ENCODE data around the gene SMYD3. TPM values are rescaled to one million over a fixed set of nuclear protein-coding genes. Genes with fewer than 3 reads are reported as not detected.

The SMYD3 gene
- polyA plus RNA-seq, 1 experiment, result 39.9 TPM

- Histone ChIP-seq H3K4me3 (ENCODE audit: low read depth, low read length) (no peak overlapping the region), H3K9me3 (ENCODE audit: control insufficient read depth, insufficient read depth, low read length) (no peaks in the 10 kb centered on the region), H3K27ac (ENCODE audit: low read depth, low read length) (no peak overlapping the region), H3K27me3 (ENCODE audit: control insufficient read depth, insufficient read depth, low read length) (no peaks in the 10 kb centered on the region)
- TF ChIP-seq, protein P1, sequence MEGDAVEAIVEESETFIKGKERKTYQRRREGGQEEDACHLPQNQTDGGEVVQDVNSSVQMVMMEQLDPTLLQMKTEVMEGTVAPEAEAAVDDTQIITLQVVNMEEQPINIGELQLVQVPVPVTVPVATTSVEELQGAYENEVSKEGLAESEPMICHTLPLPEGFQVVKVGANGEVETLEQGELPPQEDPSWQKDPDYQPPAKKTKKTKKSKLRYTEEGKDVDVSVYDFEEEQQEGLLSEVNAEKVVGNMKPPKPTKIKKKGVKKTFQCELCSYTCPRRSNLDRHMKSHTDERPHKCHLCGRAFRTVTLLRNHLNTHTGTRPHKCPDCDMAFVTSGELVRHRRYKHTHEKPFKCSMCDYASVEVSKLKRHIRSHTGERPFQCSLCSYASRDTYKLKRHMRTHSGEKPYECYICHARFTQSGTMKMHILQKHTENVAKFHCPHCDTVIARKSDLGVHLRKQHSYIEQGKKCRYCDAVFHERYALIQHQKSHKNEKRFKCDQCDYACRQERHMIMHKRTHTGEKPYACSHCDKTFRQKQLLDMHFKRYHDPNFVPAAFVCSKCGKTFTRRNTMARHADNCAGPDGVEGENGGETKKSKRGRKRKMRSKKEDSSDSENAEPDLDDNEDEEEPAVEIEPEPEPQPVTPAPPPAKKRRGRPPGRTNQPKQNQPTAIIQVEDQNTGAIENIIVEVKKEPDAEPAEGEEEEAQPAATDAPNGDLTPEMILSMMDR (IDR thresholded peaks at IDR 0.05; ENCODE audit: low read depth, low read length), result no peak
- DNase-seq (ENCODE audit: low read depth, low spot score), result no peak
- POLR2A ChIA-PET, result no interaction called here
- CTCF ChIA-PET, result no interaction called here
Observed at GRCh38 chr1:245931450-245931849, 575.6 kb downstream of the SMYD3 start.

GRCh38 chr1:245929224-245929623 is 577.9 kb downstream of the SMYD3 start:
- TF ChIP-seq, protein P1 (IDR thresholded peaks at IDR 0.05; ENCODE audit: low read depth, low read length), result no peak
- no peak overlapping the region for H3K27ac ChIP-seq (ENCODE audit: low read depth, low read length)
- no peak for DNase-seq (ENCODE audit: low read depth, low spot score)
- no peaks in the 10 kb centered on the region for H3K9me3 ChIP-seq (ENCODE audit: control insufficient read depth, insufficient read depth, low read length)
- ChIA-PET POLR2A (no interaction called here), CTCF (no interaction called here)
- H3K4me3 ChIP-seq (ENCODE audit: low read depth, low read length), result no peak overlapping the region
- no peaks in the 10 kb centered on the region for H3K27me3 ChIP-seq (ENCODE audit: control insufficient read depth, insufficient read depth, low read length)

DNA sequence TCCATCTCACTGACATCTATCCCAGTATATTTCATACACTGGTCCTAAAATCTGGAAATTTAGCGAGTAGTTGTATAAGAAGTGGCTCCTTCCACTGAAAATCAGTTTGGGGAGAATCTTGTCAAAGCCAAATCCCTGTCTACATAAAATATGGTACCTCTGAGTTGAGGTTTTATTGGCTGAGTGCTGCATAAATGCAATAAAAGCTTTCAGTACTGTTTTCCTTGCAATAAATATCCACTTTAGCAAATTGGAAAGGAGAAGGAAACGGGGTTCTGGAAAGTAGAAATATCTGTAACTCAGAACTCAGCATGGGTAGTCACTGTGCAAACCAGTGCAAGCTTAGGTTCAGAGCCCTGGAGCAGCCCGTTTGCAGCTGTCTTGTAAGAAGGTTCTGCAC is 580.2 kb downstream of the SMYD3 start:
- H3K4me3 ChIP-seq (ENCODE audit: low read depth, low read length), result no peak overlapping the region
- H3K9me3 ChIP-seq (ENCODE audit: control insufficient read depth, insufficient read depth, low read length), result no peaks in the 10 kb centered on the region
- DNase-seq (ENCODE audit: low read depth, low spot score), result no peak
- no peaks in the 10 kb centered on the region for H3K27me3 ChIP-seq (ENCODE audit: control insufficient read depth, insufficient read depth, low read length)
- TF ChIP-seq, protein P1 (IDR thresholded peaks at IDR 0.05; ENCODE audit: low read depth, low read length), result no peak
- CTCF ChIA-PET, result no interaction called here
- H3K27ac ChIP-seq (ENCODE audit: low read depth, low read length), result no peak overlapping the region
- POLR2A ChIA-PET, result no interaction called here

- ChIA-PET POLR2A (no interaction called here), CTCF (interaction anchor here (0.6 kb wide), 1 partner anchor 766 kb away, joined by 4 read pairs; no protein-coding TSS in a partner anchor)
- H3K4me3 ChIP-seq (ENCODE audit: low read depth, low read length), result no peak overlapping the region
- TF ChIP-seq, protein P1 (IDR thresholded peaks at IDR 0.05; ENCODE audit: low read depth, low read length), result no peak
- H3K27ac ChIP-seq (ENCODE audit: low read depth, low read length), result no peak overlapping the region
- no peaks in the 10 kb centered on the region for H3K9me3 ChIP-seq (ENCODE audit: control insufficient read depth, insufficient read depth, low read length)
- no peaks in the 10 kb centered on the region for H3K27me3 ChIP-seq (ENCODE audit: control insufficient read depth, insufficient read depth, low read length)
- DNase-seq (ENCODE audit: low read depth, low spot score), result no peak
Observed at GRCh38 chr1:245923215-245923614, 583.9 kb downstream of the SMYD3 start.

DNA sequence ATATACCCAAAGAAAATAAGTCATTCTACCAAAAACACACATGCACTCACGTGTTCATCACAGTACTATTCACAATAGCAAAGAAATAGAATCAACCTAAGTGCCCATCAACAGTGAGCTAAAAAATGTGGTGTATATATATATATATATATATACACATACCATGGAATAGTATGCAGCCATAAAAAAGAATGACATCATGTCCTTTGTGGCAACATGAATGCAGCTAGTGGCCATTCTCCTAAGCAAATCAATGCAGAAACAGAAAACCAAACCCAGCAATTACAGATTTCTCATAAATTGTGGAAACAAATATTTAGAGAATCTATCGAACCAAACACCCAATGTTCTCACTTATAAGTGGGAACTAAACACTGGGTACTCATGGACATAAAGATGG is 585.7 kb downstream of the SMYD3 start:
- H3K9me3 ChIP-seq (ENCODE audit: control insufficient read depth, insufficient read depth, low read length), result no peaks in the 10 kb centered on the region
- POLR2A ChIA-PET, result no interaction called here
- CTCF ChIA-PET, result no interaction called here
- no peak overlapping the region for H3K4me3 ChIP-seq (ENCODE audit: low read depth, low read length)
- H3K27ac ChIP-seq (ENCODE audit: low read depth, low read length), result no peak overlapping the region
- TF ChIP-seq, protein P1 (IDR thresholded peaks at IDR 0.05; ENCODE audit: low read depth, low read length), result no peak
- H3K27me3 ChIP-seq (ENCODE audit: control insufficient read depth, insufficient read depth, low read length), result no peaks in the 10 kb centered on the region
- DNase-seq (ENCODE audit: low read depth, low spot score), result no peak
